HCT116 (cell line): ENCODE results near the gene ZEB2.

Experiments
- EZH2 ChIP-seq: fragments of 200-600 bp; sonication (generic); IDR thresholded peaks from 2 replicates; pipeline ENCODE4 v1.6.1; 2017; ENCODE audit warnings: antibody characterized with exemption, mixed run types
- POLR2AphosphoS5 ChIP-seq: IDR thresholded peaks from 2 replicates; pipeline ENCODE4 v1.6.1; 2011; ENCODE audit warnings: mild to moderate bottlenecking, low read depth, low read length, moderate library complexity
- RAD21 ChIP-seq: IDR thresholded peaks from 2 replicates; pipeline ENCODE4 v1.6.1; 2012; ENCODE audit warnings: low read depth, mild to moderate bottlenecking

DNA sequence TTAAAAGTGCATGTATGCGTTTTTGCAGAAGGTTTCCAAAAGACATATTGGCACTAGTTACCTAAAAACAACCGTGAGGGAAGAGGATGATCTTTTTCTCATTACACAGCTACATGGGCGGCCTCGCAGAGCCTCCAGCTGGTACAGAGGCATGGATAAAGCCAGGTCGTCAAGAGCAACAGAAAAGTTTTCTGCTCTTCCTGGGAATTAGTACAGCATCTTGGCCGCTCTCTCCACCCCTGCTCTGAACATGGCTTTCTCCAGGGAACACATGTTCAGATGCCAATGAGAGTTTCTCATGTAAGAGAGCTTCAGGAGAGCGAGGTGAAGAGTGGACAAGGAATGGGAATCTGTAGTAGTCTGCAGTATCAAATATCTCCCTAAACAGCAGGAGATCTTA is 108.4 kb downstream of the ZEB2 start:
- TF ChIP-seq RAD21 (no peak), POLR2AphosphoS5 (no peak), EZH2 (no peak)
